T-helper 2 cell treated with Interferon-gamma antibody and Interleukin-4, amounts not matched to agents 5 μg/mL and 100 μg/mL, for 36 hours (primary cell): ENCODE results near the gene DGKB.
A peak's percentile ranks its signal among the peaks of the same experiment; 100 is the strongest.

ENCODE experiments used
- DNase-seq: peaks from one replicate; pipeline ENCODE4 v3.0.0; 2021; ENCODE audit warnings: low spot score
- H3K27ac Mint-ChIP-seq: one replicate; pipeline ENCODE4 v1.8.0; 2021; ENCODE audit warnings: mild to moderate bottlenecking, mixed read lengths
- H3K27me3 Mint-ChIP-seq: one replicate; pipeline ENCODE4 v1.8.0; 2021; ENCODE audit warnings: low read depth, mixed read lengths
- H3K36me3 Mint-ChIP-seq: one replicate; pipeline ENCODE4 v1.8.0; 2021; ENCODE audit warnings: low read depth, mixed read lengths
- H3K4me1 Mint-ChIP-seq: one replicate; pipeline ENCODE4 v1.8.0; 2021; ENCODE audit warnings: low read depth, mixed read lengths
- H3K4me3 Mint-ChIP-seq: one replicate; pipeline ENCODE4 v1.8.0; 2022; ENCODE audit warnings: mild to moderate bottlenecking, moderate library complexity, mixed read lengths
- H3K9me3 Mint-ChIP-seq: one replicate; pipeline ENCODE4 v1.8.0; 2021; ENCODE audit warnings: mixed read lengths

DGKB gene

GRCh38 chr7:14748461-14748860, 154.1 kb downstream of the DGKB start:
- H3K27me3 Mint-ChIP-seq: no peaks in the 10 kb centered on the region
- H3K27ac Mint-ChIP-seq: no peak overlapping the region
- DNase-seq: no peak
- no peaks in the 10 kb centered on the region for H3K4me1 Mint-ChIP-seq
- no peaks in the 10 kb centered on the region for H3K36me3 Mint-ChIP-seq
- no peak overlapping the region for H3K4me3 Mint-ChIP-seq
- peaks cover 11% of the 10 kb centered on the region for H3K9me3 Mint-ChIP-seq

GRCh38 chr7:14747701-14748100, 154.8 kb downstream of the DGKB start:
- peaks cover 13% of the 10 kb centered on the region for H3K9me3 Mint-ChIP-seq
- H3K36me3 Mint-ChIP-seq: no peaks in the 10 kb centered on the region
- no peaks in the 10 kb centered on the region for H3K27me3 Mint-ChIP-seq
- H3K4me3 Mint-ChIP-seq: no peak overlapping the region
- H3K27ac Mint-ChIP-seq: no peak overlapping the region
- no peaks in the 10 kb centered on the region for H3K4me1 Mint-ChIP-seq
- no peak for DNase-seq

GRCh38 chr7:14745076-14745475, 157.5 kb downstream of the DGKB start:
- Mint-ChIP-seq H3K27ac (no peak overlapping the region), H3K36me3 (no peaks in the 10 kb centered on the region), H3K4me1 (no peaks in the 10 kb centered on the region), H3K9me3 (peaks cover 26% of the 10 kb centered on the region), H3K27me3 (no peaks in the 10 kb centered on the region), H3K4me3 (no peak overlapping the region)
- no peak for DNase-seq

GRCh38 chr7:14740606-14741005, 161.9 kb downstream of the DGKB start:
- no peak overlapping the region for H3K4me3 Mint-ChIP-seq
- no peak for DNase-seq
- H3K9me3 Mint-ChIP-seq: peaks cover 33% of the 10 kb centered on the region
- no peaks in the 10 kb centered on the region for H3K36me3 Mint-ChIP-seq
- no peak overlapping the region for H3K27ac Mint-ChIP-seq
- no peaks in the 10 kb centered on the region for H3K4me1 Mint-ChIP-seq
- no peaks in the 10 kb centered on the region for H3K27me3 Mint-ChIP-seq

GRCh38 chr7:14739841-14740185, 162.7 kb downstream of the DGKB start:
- H3K27ac Mint-ChIP-seq: no peak overlapping the region
- no peaks in the 10 kb centered on the region for H3K36me3 Mint-ChIP-seq
- H3K4me3 Mint-ChIP-seq: no peak overlapping the region
- H3K27me3 Mint-ChIP-seq: no peaks in the 10 kb centered on the region
- peaks cover 33% of the 10 kb centered on the region for H3K9me3 Mint-ChIP-seq
- no peaks in the 10 kb centered on the region for H3K4me1 Mint-ChIP-seq
- no peak for DNase-seq

GRCh38 chr7:14739168-14739840, 163.2 kb downstream of the DGKB start:
- H3K36me3 Mint-ChIP-seq: no peaks in the 10 kb centered on the region
- DNase-seq: no peak

GRCh38 chr7:14738086-14738485, 164.5 kb downstream of the DGKB start:
- Mint-ChIP-seq H3K36me3 (no peaks in the 10 kb centered on the region), H3K4me3 (no peak overlapping the region), H3K27me3 (no peaks in the 10 kb centered on the region), H3K9me3 (peaks cover 29% of the 10 kb centered on the region), H3K4me1 (no peaks in the 10 kb centered on the region), H3K27ac (no peak overlapping the region)
- no peak for DNase-seq

More at GRCh38 chr7:14739168-14739840, 163.2 kb downstream of the DGKB start:
- Mint-ChIP-seq H3K4me1 (no peaks in the 10 kb centered on the region), H3K27ac (no peak overlapping the region), H3K9me3 (peaks cover 33% of the 10 kb centered on the region), H3K27me3 (no peaks in the 10 kb centered on the region), H3K4me3 (no peak overlapping the region)

- H3K27ac Mint-ChIP-seq: no peak overlapping the region
- no peaks in the 10 kb centered on the region for H3K27me3 Mint-ChIP-seq
- H3K9me3 Mint-ChIP-seq: peaks cover 17% of the 10 kb centered on the region
- no peaks in the 10 kb centered on the region for H3K36me3 Mint-ChIP-seq
- no peak for DNase-seq
- no peak overlapping the region for H3K4me3 Mint-ChIP-seq
- H3K4me1 Mint-ChIP-seq: no peaks in the 10 kb centered on the region
These were observed 167.7 kb downstream of the DGKB start for GRCh38 chr7:14734839-14735321.

GRCh38 chr7:14720785-14721184, 181.8 kb downstream of the DGKB start:
- no peaks in the 10 kb centered on the region for H3K36me3 Mint-ChIP-seq
- H3K9me3 Mint-ChIP-seq: no peaks in the 10 kb centered on the region
- no peak overlapping the region for H3K4me3 Mint-ChIP-seq
- H3K27ac Mint-ChIP-seq: no peak overlapping the region
- DNase-seq: no peak
- H3K4me1 Mint-ChIP-seq: no peaks in the 10 kb centered on the region
- no peaks in the 10 kb centered on the region for H3K27me3 Mint-ChIP-seq

- no peak for DNase-seq
- Mint-ChIP-seq H3K4me3 (no peak overlapping the region), H3K27me3 (no peaks in the 10 kb centered on the region), H3K9me3 (no peaks in the 10 kb centered on the region), H3K27ac (no peak overlapping the region), H3K4me1 (peaks cover 3% of the 10 kb centered on the region), H3K36me3 (no peaks in the 10 kb centered on the region)
These were observed 184.7 kb downstream of the DGKB start for GRCh38 chr7:14717816-14718215.

GRCh38 chr7:14717169-14717568, 185.4 kb downstream of the DGKB start:
- no peaks in the 10 kb centered on the region for H3K36me3 Mint-ChIP-seq

GRCh38 chr7:14714161-14714728, 188.3 kb downstream of the DGKB start:
- no peaks in the 10 kb centered on the region for H3K36me3 Mint-ChIP-seq
- no peaks in the 10 kb centered on the region for H3K27me3 Mint-ChIP-seq
- DNase-seq: peak; percentile 19
- H3K4me3 Mint-ChIP-seq: no peak overlapping the region
- no peaks in the 10 kb centered on the region for H3K9me3 Mint-ChIP-seq
- no peak overlapping the region for H3K27ac Mint-ChIP-seq
- peaks cover 3% of the 10 kb centered on the region for H3K4me1 Mint-ChIP-seq

More at GRCh38 chr7:14717169-14717568, 185.4 kb downstream of the DGKB start:
- Mint-ChIP-seq H3K4me1 (peaks cover 3% of the 10 kb centered on the region), H3K27me3 (no peaks in the 10 kb centered on the region), H3K9me3 (no peaks in the 10 kb centered on the region), H3K27ac (no peak overlapping the region), H3K4me3 (no peak overlapping the region)
- no peak for DNase-seq

- Mint-ChIP-seq H3K36me3 (no peaks in the 10 kb centered on the region), H3K27me3 (no peaks in the 10 kb centered on the region), H3K9me3 (no peaks in the 10 kb centered on the region), H3K27ac (no peak overlapping the region), H3K4me1 (no peaks in the 10 kb centered on the region), H3K4me3 (no peak overlapping the region)
- DNase-seq: no peak
These were observed 204.3 kb downstream of the DGKB start for GRCh38 chr7:14698239-14698638.

- H3K36me3 Mint-ChIP-seq: no peaks in the 10 kb centered on the region
- no peak overlapping the region for H3K4me3 Mint-ChIP-seq
- no peak overlapping the region for H3K27ac Mint-ChIP-seq
- no peak for DNase-seq
- H3K4me1 Mint-ChIP-seq: no peaks in the 10 kb centered on the region
- H3K9me3 Mint-ChIP-seq: no peaks in the 10 kb centered on the region
- no peaks in the 10 kb centered on the region for H3K27me3 Mint-ChIP-seq
These were observed 204.9 kb downstream of the DGKB start for GRCh38 chr7:14697684-14698083.
